Forelimb muscle (tissue), 1 donor: ENCODE data around the gene AOAH. TPM values are rescaled to one million over a fixed set of nuclear protein-coding genes. Genes with fewer than 3 reads are reported as not detected.
"Not testable (repeated sequence)": the region's sequence is repeated elsewhere in the genome, so short reads cannot be mapped to it uniquely, and the experiment has no call there.

Source experiments
- DNase-seq: peaks from one replicate; pipeline ENCODE4 v3.0.0-alpha.2; 2013; ENCODE audit warnings: low read depth
- polyA plus RNA-seq: library from polyadenylated mRNA; unstranded; fragments of 120-200 nt; gene quantifications from one replicate; pipeline ENCODE4 v1.2.1, GENCODE V29; 2013; ENCODE audit not compliant: insufficient read length

The AOAH gene
- polyA plus RNA-seq, 1 donor, result 2.5 TPM

DNA sequence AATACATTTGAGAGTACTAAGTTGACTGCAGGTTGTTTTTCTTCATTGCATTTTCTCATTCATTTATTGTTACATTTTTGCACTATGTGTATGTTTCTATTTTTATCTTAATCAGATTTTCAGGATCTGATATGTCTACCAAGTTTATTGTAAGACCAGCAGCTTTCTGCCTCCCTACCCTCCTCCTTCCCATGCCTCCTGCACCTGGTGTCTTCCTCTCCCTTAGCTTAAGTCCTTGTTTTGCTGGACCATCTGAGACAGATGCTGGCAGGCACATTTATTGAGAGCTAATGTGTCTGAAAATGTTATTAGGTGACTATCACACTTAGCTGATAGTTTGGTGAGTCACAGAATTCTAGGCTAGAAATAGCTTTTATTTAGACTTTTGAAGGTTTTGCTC lies 255.1 kb downstream of the AOAH start:
- no peak for DNase-seq

DNA sequence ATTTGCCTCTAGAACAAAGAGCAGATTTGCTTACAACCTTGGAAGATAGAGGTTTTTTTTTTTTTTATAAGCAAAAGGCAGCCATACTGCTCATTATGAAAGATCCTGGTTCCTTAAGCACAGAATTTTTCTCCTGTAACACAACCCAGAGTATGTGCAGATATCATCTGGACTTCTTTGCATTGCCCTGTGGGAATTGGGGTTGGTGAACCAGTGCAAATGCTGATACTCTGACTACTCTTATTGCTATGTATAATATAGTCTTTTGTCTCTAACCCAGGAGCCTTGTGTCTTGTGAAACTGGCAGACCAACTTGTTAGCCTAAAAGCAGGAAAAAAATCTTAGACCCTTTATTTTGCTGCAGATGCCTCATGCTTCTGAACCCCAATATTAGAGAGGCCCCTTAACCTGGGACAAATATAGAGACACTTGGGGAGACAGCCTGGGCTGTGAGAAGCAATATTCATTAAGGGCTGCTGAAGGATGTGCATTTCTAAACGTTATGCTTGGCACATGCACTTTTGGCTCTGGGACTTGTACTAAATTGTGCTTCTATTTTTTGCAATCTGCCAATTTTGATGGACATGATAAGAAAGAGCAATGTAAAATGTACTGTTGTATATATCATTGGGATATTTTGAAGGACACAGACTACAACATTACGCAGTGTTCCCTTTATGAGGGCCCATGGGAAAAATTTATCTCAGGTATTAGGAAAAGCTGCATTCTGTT lies 255.8 kb downstream of the AOAH start:
- no peak for DNase-seq

DNA sequence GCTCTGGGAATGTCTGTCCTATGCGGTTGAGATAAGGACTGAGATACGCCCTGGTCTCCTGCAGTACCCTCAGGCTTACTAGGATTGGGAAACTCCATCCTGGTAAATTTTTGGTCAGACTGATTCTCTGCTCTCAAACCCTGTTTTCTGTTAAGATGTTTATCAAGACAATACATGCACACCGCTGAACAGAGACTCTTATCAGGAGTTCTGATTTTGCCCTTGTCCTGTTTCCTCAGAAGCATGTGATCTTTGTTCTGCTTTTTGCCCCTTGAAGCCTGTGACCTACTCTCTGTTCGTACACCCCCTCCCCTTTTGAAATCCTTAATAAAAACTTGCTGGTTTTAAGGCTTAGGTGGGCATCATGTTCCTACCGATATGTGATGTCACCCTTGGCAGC lies 258.3 kb downstream of the AOAH start:
- DNase-seq, result not testable (repeated sequence)

DNA sequence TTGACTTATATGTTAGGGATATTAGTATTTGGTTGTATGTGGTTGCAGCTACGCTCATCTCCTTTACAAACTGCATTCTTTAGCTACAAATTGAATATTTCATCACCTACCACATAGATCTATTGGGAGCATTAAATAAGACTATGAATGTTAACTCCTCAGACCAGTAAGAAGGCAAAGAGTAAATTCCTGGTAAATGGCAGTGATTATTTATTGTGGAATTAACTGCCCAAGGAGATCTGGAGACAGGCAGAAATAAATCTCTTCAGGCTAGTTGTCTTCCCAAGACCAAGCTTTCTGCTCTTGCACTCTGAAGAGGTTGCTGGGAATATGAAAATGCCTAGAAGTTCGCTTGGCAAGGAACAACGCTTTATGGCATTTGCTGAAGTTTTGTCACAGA lies 260.0 kb downstream of the AOAH start:
- no peak for DNase-seq
